Measurements from ENCODE around the gene BPIFA3. TPM values are rescaled to one million over a fixed set of nuclear protein-coding genes. Genes with fewer than 3 reads are reported as not detected.
A peak's percentile ranks its signal among the peaks of the same experiment; 100 is the strongest.

Gene BPIFA3
- total and polyA plus RNA-seq, 2 of the 13 experiments (the other 11 are each of a cell fraction or from before 2014, with no cell fraction given), result not detected

- TF ChIP-seq ZBTB25 (CRISPR knock-in tag; IDR thresholded peaks at IDR 0.05), result no peak
- TF ChIP-seq HNRNPK (IDR thresholded peaks at IDR 0.05; ENCODE audit: low read depth, low read length, poor library complexity, severe bottlenecking), result peak; percentile 72
- no peak for TF ChIP-seq ZNF672 (CRISPR knock-in tag; IDR thresholded peaks at IDR 0.05)
- TF ChIP-seq ATF1 (CRISPR knock-in tag; IDR thresholded peaks at IDR 0.05), result no peak
- peak; percentile 55; the same call in 1 of the 2 replicates for TF ChIP-seq TBX2 (CRISPR knock-in tag; IDR thresholded peaks at IDR 0.05; ENCODE audit: borderline replicate concordance)
- peak; percentile 72 for TF ChIP-seq SALL1 (CRISPR knock-in tag; IDR thresholded peaks at IDR 0.05)
- peak; percentile 60; the same call in 1 of the 2 replicates for TF ChIP-seq THAP9 (CRISPR knock-in tag; IDR thresholded peaks at IDR 0.05; ENCODE audit: borderline replicate concordance)
- TF ChIP-seq DMTF1 (CRISPR knock-in tag; IDR thresholded peaks at IDR 0.05), result no peak
- TF ChIP-seq UBTF (CRISPR knock-in tag; IDR thresholded peaks at IDR 0.05), result peak; percentile 56; the same call in 1 of the 2 replicates
- peak; percentile 88 for TF ChIP-seq TFAP4 (IDR thresholded peaks at IDR 0.05; ENCODE audit: borderline replicate concordance, low read depth)
- TF ChIP-seq CTCF (CRISPR knock-in tag; IDR thresholded peaks at IDR 0.05), result peak; percentile 1; the same call in 1 of the 2 replicates
- TF ChIP-seq ZNF710 (CRISPR knock-in tag; IDR thresholded peaks at IDR 0.05; ENCODE audit: borderline replicate concordance), result 0 out of 2 replicates have a peak, but pooled peaks have one; percentile 5
- peak; percentile 71; the same call in 1 of the 2 replicates for TF ChIP-seq RXRA (CRISPR knock-in tag; IDR thresholded peaks at IDR 0.05)
Observed at GRCh38 chr20:33276303-33277113, 59.4 kb downstream of the BPIFA3 start (continued).

Measured in HepG2 (cell line).